Astrocyte (in vitro differentiated cells and primary cell): ENCODE measurements around the gene CD81. TPM values are rescaled to one million over a fixed set of nuclear protein-coding genes. Genes with fewer than 3 reads are reported as not detected.

Experiments
- DNase-seq: peaks from one replicate; pipeline ENCODE4 v3.0.0-alpha.2; 2010; ENCODE audit warnings: low read depth
- FAIRE-seq: peaks from 2 replicates; lab custom pipeline; 2011; peaks lifted over from hg19 to GRCh38; lab: Jason Lieb, UNC
- H2AFZ ChIP-seq: 2 replicates; pipeline ENCODE4 v1.6.0; 2012; ENCODE audit warnings: low read depth, low read length, inconsistent platforms
- H3K27ac ChIP-seq: 2 replicates; pipeline ENCODE4 v1.5.1; 2011; ENCODE audit warnings: low read depth, low read length, inconsistent platforms
- H3K27me3 ChIP-seq: 2 replicates; pipeline ENCODE4 v1.6.0; 2011; ENCODE audit warnings: low read length, inconsistent platforms; ENCODE audit not compliant: insufficient read depth
- H3K36me3 ChIP-seq: 2 replicates; pipeline ENCODE4 v1.5.1; 2011; ENCODE audit warnings: low read length, inconsistent platforms; ENCODE audit not compliant: insufficient read depth
- H3K4me1 ChIP-seq: 2 replicates; pipeline ENCODE4 v1.5.1; 2011; ENCODE audit warnings: low read length, inconsistent platforms; ENCODE audit not compliant: insufficient read depth
- H3K4me2 ChIP-seq: 2 replicates; pipeline ENCODE4 v1.6.0; 2012; ENCODE audit warnings: low read length, inconsistent platforms
- H3K4me3 ChIP-seq: 2 replicates; pipeline ENCODE4 v1.5.1; 2011; ENCODE audit warnings: low read depth, mild to moderate bottlenecking, low read length, inconsistent platforms; ENCODE audit not compliant: insufficient read depth
- H3K79me2 ChIP-seq: 2 replicates; pipeline ENCODE4 v1.6.0; 2012; ENCODE audit warnings: mild to moderate bottlenecking, low read length, inconsistent platforms; ENCODE audit not compliant: insufficient read depth
- H3K9ac ChIP-seq: 2 replicates; pipeline ENCODE4 v1.6.0; 2012; ENCODE audit warnings: mild to moderate bottlenecking, low read length, inconsistent platforms
- H3K9me3 ChIP-seq: 2 replicates; pipeline ENCODE4 v1.5.1; 2012; ENCODE audit warnings: low read depth, mild to moderate bottlenecking, low read length, inconsistent platforms; ENCODE audit not compliant: insufficient read depth
- H4K20me1 ChIP-seq: 2 replicates; pipeline ENCODE4 v1.6.0; 2012; ENCODE audit warnings: low read length, inconsistent platforms; ENCODE audit not compliant: insufficient read depth
- H3K27ac Mint-ChIP-seq: one replicate; pipeline ENCODE4 v1.8.0; 2021; ENCODE audit warnings: mild to moderate bottlenecking, mixed read lengths; ENCODE audit not compliant: unreplicated experiment
- H3K27me3 Mint-ChIP-seq: one replicate; pipeline ENCODE4 v1.8.0; 2021; ENCODE audit warnings: low read depth, mixed read lengths; ENCODE audit not compliant: unreplicated experiment
- H3K36me3 Mint-ChIP-seq: one replicate; pipeline ENCODE4 v1.8.0; 2021; ENCODE audit warnings: low read depth, mixed read lengths; ENCODE audit not compliant: unreplicated experiment
- H3K4me1 Mint-ChIP-seq: one replicate; pipeline ENCODE4 v1.8.0; 2021; ENCODE audit warnings: low read depth, mixed read lengths; ENCODE audit not compliant: unreplicated experiment
- H3K4me3 Mint-ChIP-seq: one replicate; pipeline ENCODE4 v1.8.0; 2021; ENCODE audit warnings: mild to moderate bottlenecking, moderate library complexity, mixed read lengths; ENCODE audit not compliant: unreplicated experiment
- H3K9me3 Mint-ChIP-seq: one replicate; pipeline ENCODE4 v1.8.0; 2021; ENCODE audit warnings: mild to moderate bottlenecking, mixed read lengths; ENCODE audit not compliant: unreplicated experiment
- EZH2 ChIP-seq: IDR thresholded peaks from 2 replicates; pipeline ENCODE4 v1.6.1; 2012; ENCODE audit warnings: mild to moderate bottlenecking, low read length, inconsistent platforms; ENCODE audit not compliant: insufficient read depth
- total RNA-seq: library from RNA; stranded (reverse); gene quantifications from 2 replicates; pipeline ENCODE4 v1.2.1, GENCODE V29; 2021
- TF ChIP-seq, protein P1 (sequence below): IDR thresholded peaks from 2 replicates; pipeline ENCODE4 v1.5.1; 2011; ENCODE audit warnings: low read depth, mild to moderate bottlenecking, inconsistent platforms, low read length, moderate library complexity; ENCODE audit not compliant: insufficient read depth

The CD81 gene
- total RNA-seq, 1 donor from 2014 or later, result 625 TPM

DNA sequence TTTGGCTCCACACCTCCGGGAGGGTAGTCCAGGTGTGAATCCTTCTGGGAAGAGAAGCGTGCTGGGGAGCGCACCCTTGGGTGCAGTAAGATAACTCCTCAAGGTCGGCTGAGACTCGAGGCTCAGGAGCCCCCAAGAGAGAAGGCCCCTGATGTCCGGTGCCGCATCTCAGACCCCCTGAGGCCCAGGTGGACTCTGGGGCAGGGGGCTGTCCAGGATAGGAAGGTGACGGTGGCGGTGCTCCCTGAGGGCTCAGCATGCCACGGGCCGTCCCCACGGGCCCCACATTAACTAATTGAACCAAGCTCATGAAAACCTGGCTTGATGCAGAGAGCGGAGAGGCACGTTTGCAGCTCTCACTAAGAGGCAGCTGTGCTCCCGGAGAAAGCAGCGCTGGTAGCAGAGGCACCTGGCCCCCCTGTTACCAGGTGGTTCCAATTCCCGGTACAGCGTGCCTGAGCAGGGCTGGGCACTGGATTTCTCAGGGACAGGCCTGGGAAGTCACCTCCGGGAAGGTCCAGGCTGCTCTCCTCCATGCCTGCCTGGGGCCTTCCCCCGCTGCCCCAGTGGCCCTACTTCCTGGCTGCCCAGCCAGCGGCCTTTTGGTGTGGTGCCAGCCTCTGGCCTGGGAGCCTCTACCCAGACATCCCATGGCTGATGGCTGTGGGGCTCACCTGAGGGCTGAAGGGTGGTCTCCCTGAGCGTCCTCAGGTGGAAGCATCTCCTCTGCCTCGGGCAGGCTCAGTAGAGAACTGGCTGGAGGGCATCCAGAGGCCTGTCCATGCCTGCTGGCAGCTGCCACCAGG is 68.8 kb downstream of the CD81 start:
- FAIRE-seq (no peak), DNase-seq (no peak)
- Histone ChIP-seq H3K9me3 (peaks cover 10% of the 10 kb centered on the region), H3K79me2 (no peaks in the 10 kb centered on the region), H4K20me1 (no peaks in the 10 kb centered on the region), H3K4me3 (no peak overlapping the region), H2AFZ (no peak overlapping the region), H3K27ac (no peak overlapping the region), H3K4me2 (no peak overlapping the region), H3K4me1 (no peaks in the 10 kb centered on the region), H3K36me3 (no peaks in the 10 kb centered on the region), H3K27me3 (peaks cover 25% of the 10 kb centered on the region), H3K9ac (no peak overlapping the region)
- H3K4me1 Mint-ChIP-seq, result no peaks in the 10 kb centered on the region
- no peak for TF ChIP-seq EZH2
- TF ChIP-seq, protein P1, sequence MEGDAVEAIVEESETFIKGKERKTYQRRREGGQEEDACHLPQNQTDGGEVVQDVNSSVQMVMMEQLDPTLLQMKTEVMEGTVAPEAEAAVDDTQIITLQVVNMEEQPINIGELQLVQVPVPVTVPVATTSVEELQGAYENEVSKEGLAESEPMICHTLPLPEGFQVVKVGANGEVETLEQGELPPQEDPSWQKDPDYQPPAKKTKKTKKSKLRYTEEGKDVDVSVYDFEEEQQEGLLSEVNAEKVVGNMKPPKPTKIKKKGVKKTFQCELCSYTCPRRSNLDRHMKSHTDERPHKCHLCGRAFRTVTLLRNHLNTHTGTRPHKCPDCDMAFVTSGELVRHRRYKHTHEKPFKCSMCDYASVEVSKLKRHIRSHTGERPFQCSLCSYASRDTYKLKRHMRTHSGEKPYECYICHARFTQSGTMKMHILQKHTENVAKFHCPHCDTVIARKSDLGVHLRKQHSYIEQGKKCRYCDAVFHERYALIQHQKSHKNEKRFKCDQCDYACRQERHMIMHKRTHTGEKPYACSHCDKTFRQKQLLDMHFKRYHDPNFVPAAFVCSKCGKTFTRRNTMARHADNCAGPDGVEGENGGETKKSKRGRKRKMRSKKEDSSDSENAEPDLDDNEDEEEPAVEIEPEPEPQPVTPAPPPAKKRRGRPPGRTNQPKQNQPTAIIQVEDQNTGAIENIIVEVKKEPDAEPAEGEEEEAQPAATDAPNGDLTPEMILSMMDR, result no peak
- peaks cover 69% of the 10 kb centered on the region for H3K27me3 Mint-ChIP-seq
- no peak overlapping the region for H3K27ac Mint-ChIP-seq
- H3K9me3 Mint-ChIP-seq, result peaks cover 7% of the 10 kb centered on the region
- H3K4me3 Mint-ChIP-seq, result no peak overlapping the region
- no peaks in the 10 kb centered on the region for H3K36me3 Mint-ChIP-seq

DNA sequence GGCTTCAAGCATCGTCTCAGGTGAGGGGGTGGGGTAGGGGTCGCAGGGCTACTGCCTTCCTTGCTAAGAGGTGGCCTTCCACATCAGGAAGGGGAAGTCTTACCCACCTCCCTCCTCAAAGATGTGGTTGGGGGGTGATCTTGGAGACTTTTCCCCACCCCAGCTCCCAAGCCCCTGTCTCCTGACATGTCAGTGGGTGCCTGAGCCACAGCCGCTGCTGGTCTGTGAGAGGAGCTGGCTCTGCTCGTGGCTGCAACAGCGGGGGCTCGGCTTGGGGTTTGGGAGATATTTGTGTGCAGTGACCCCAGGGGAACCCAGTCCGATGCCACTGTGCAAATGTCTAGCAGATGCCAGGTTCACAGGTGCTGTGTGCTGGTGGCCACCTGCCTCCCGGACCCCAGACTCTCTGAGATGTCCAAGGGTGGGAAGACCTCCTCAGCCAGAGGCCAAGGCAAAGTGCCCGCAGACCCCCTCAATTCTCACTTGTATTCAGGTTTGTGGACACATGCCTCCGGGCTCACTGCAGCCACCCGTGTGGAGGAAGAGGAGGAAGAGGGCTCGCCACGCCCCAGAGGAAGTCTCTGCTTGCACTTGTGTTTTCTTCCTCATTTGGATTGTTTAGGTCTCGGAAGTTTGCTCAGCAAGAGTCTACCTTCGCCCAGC is 69.6 kb downstream of the CD81 start:
- TF ChIP-seq, protein P1, result no peak
- TF ChIP-seq EZH2, result no peak
- H3K27me3 Mint-ChIP-seq, result peaks cover 72% of the 10 kb centered on the region

More for the DNA sequence above, 69.6 kb downstream of the CD81 start:
- no peaks in the 10 kb centered on the region for H3K4me1 Mint-ChIP-seq
- no peaks in the 10 kb centered on the region for H3K36me3 Mint-ChIP-seq
- Histone ChIP-seq H3K4me1 (no peaks in the 10 kb centered on the region), H3K27me3 (peaks cover 25% of the 10 kb centered on the region), H3K79me2 (no peaks in the 10 kb centered on the region), H3K9ac (no peak overlapping the region), H3K4me3 (no peak overlapping the region), H3K9me3 (peaks cover 10% of the 10 kb centered on the region), H3K36me3 (no peaks in the 10 kb centered on the region), H2AFZ (no peak overlapping the region), H4K20me1 (no peaks in the 10 kb centered on the region), H3K27ac (no peak overlapping the region), H3K4me2 (no peak overlapping the region)
- no peak for DNase-seq
- no peak overlapping the region for H3K4me3 Mint-ChIP-seq
- FAIRE-seq, result no peak
- no peak overlapping the region for H3K27ac Mint-ChIP-seq
- peaks cover 7% of the 10 kb centered on the region for H3K9me3 Mint-ChIP-seq

Other genes starting within 250 kb of the CD81 start
- 188 and 209 TPM in 2 replicates for gene IGF2, start 237.9 kb upstream of the CD81 start, total RNA-seq
- gene INS, start 216.1 kb upstream of the CD81 start, total RNA-seq, result not detected in 2 replicates
- not detected in 2 replicates for gene TH, start 205.5 kb upstream of the CD81 start, total RNA-seq
- gene ASCL2, start 106.7 kb upstream of the CD81 start, total RNA-seq, result not detected in 2 replicates
- not detected in 2 replicates for gene C11orf21, start 75.4 kb upstream of the CD81 start, total RNA-seq
- not detected in 2 replicates for gene TSPAN32, start 75.3 kb upstream of the CD81 start, total RNA-seq
- gene TSSC4, start 23.4 kb downstream of the CD81 start, total RNA-seq, result 60.9 and 70.0 TPM in 2 replicates
- not detected in 2 replicates for gene TRPM5, start 67.2 kb downstream of the CD81 start, total RNA-seq
- gene KCNQ1, start 67.7 kb downstream of the CD81 start, total RNA-seq, result 0.31 TPM in 1 of 2 replicates, not detected in the other